Measurements from ENCODE around the gene DECR2. TPM values are rescaled to one million over a fixed set of nuclear protein-coding genes. Genes with fewer than 3 reads are reported as not detected.

Gene DECR2
- total RNA-seq, 2 donors from 2014 or later: 38.9 to 41.2 TPM

DNA sequence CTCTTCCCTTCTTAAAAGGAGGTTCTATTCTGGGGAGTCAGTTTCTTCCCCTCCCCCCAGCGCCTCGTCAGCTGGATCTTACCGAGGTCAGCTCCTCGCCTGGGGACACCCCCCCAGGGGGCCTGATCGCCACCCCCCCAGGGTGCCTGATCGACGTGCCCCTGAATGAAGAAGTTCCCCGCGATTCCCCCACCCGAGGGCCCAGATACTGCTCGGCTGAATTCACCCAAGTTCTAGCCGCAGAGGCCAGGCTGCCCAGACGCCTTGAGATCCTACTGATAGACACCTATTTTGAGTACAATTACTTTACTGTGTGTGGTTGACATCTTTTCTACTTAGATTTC is 25.2 kb downstream of the DECR2 start:
- TF ChIP-seq, protein P1, sequence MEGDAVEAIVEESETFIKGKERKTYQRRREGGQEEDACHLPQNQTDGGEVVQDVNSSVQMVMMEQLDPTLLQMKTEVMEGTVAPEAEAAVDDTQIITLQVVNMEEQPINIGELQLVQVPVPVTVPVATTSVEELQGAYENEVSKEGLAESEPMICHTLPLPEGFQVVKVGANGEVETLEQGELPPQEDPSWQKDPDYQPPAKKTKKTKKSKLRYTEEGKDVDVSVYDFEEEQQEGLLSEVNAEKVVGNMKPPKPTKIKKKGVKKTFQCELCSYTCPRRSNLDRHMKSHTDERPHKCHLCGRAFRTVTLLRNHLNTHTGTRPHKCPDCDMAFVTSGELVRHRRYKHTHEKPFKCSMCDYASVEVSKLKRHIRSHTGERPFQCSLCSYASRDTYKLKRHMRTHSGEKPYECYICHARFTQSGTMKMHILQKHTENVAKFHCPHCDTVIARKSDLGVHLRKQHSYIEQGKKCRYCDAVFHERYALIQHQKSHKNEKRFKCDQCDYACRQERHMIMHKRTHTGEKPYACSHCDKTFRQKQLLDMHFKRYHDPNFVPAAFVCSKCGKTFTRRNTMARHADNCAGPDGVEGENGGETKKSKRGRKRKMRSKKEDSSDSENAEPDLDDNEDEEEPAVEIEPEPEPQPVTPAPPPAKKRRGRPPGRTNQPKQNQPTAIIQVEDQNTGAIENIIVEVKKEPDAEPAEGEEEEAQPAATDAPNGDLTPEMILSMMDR (IDR thresholded peaks at IDR 0.05): no peak
- peak in 1 of 3 donors; percentile 2 for TF ChIP-seq POLR2A (IDR thresholded peaks at IDR 0.05)
- no peak for DNase-seq

DNA sequence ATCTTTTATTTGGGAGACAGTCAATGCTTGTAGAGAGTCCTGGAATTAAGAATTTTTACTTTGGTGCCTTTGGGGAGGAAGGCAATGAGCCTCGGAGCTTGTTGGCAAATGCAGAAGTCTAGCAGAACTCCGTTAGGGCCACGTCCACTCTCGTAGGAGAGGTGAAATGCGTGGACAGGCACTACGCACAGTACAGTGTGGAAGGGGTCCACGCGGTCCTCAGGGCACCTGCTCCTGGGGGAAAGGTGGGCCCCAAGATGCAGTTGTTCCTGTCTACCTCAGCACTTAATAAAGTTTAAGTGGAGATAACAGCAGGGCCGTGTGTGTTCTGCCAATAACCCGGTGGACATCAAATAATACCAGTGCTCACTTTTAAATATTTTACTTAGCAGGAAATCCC is 25.6 kb downstream of the DECR2 start:
- no peaks in the 10 kb centered on the region for H3K9me3 ChIP-seq
- peak overlapping the region in 1 of 2 donors; percentile 41 for H3K4me3 ChIP-seq
- no peaks in the 10 kb centered on the region for H3K36me3 ChIP-seq (replicated peaks in 1 of 2; ENCODE audit: insufficient read depth in 1 of 2, low read depth in 2 of 2)
- TF ChIP-seq POLR2A (IDR thresholded peaks at IDR 0.05): no peak
- TF ChIP-seq, protein P1 (IDR thresholded peaks at IDR 0.05): no peak
- DNase-seq: no peak
- intact Hi-C loops (cut with DNase I): no loop called here
- H3K27ac ChIP-seq: peak overlapping the region in 3 of 4 donors; percentile 80 to 89 (median 88)
- WGBS, 2 donors: 22 to 29% methylated on average over 10 of the region's 10 CpGs
- no peak for ATAC-seq
- peaks cover 61% of the 10 kb centered on the region for H3K4me1 ChIP-seq
- no peaks in the 10 kb centered on the region for H3K27me3 ChIP-seq

More for the DNA sequence above, 25.2 kb downstream of the DECR2 start:
- Histone ChIP-seq H3K27me3 (no peaks in the 10 kb centered on the region), H3K27ac (peak overlapping the region; percentile 80 to 89 (median 88)), H3K9me3 (no peaks in the 10 kb centered on the region), H3K36me3 (replicated peaks in 1 of 2; ENCODE audit: insufficient read depth in 1 of 2, low read depth in 2 of 2) (no peaks in the 10 kb centered on the region), H3K4me3 (peak overlapping the region; percentile 34 to 41), H3K4me1 (peaks cover 61% of the 10 kb centered on the region)
- no peak for ATAC-seq
- WGBS, 2 donors: 0 to 2% methylated on average over 3 to 13 of the region's 13 CpGs
- intact Hi-C loops (cut with DNase I): no loop called here

DNA sequence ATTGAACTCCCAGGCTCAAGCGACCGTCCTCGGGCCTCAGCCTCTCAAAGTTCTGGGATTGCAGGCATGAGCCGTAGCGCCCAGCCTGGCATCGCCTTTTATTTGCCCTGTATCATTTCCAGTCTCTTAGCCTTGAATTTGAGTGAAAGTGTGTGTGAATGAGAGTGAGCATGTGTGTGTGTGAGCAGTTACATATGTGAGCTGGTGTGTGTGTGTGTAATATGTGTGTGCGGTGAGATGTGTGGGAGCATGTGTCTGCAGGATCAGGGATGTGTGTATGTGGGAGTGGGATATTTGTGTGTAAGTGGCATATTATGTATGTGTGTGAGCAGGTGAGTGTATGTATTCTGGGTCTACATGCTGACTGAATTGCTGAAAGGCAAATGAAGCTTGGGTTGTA is 29.2 kb downstream of the DECR2 start:
- Histone ChIP-seq H3K36me3 (replicated peaks in 1 of 2; ENCODE audit: insufficient read depth in 1 of 2, low read depth in 2 of 2) (no peaks in the 10 kb centered on the region), H3K4me3 (no peak overlapping the region), H3K27ac (no peak overlapping the region), H3K9me3 (no peaks in the 10 kb centered on the region), H3K27me3 (no peaks in the 10 kb centered on the region), H3K4me1 (peaks cover 45% of the 10 kb centered on the region)
- no peak for ATAC-seq
- no peak for DNase-seq
- intact Hi-C loops (cut with DNase I): no loop called here
- 54 to 59% methylated on average over 7 of the region's 7 CpGs for WGBS, 2 donors
- no peak for TF ChIP-seq POLR2A (IDR thresholded peaks at IDR 0.05)
- TF ChIP-seq, protein P1 (IDR thresholded peaks at IDR 0.05): no peak

- WGBS, 2 donors: 81 to 90% methylated on average over 6 of the region's 6 CpGs
- intact Hi-C loops (cut with DNase I): no loop called here
- no peaks in the 10 kb centered on the region for H3K9me3 ChIP-seq
- ATAC-seq (no peak), DNase-seq (no peak)
- H3K27me3 ChIP-seq: no peaks in the 10 kb centered on the region
- H3K27ac ChIP-seq: no peak overlapping the region
- no peak overlapping the region for H3K4me3 ChIP-seq
- H3K4me1 ChIP-seq: no peaks in the 10 kb centered on the region
- TF ChIP-seq, protein P1 (IDR thresholded peaks at IDR 0.05): no peak
- TF ChIP-seq POLR2A (IDR thresholded peaks at IDR 0.05): no peak
- H3K36me3 ChIP-seq (replicated peaks in 1 of 2; ENCODE audit: insufficient read depth in 1 of 2, low read depth in 2 of 2): peaks cover 0 to 2% of the 10 kb centered on the region in 2 donors
Observed at GRCh38 chr16:440627-441026, 38.9 kb downstream of the DECR2 start.

DNA sequence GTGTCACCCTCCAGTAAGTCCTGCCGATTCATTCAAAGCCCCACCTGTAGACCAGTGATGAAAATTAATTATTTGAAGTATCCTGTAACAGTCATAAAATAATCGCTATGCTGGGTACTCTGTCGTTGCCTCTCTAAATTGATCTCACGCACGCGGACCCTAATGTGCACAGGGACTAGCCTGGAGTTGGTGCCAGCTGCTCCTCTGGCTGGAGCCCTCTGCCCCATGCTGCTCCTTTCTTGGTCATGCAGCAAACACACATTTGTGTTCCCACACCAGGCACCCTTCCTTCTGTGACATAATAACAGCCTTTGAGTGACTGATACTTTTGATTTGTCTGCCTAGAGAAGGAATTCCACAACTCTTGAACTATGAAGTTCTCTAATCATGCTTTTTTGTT is 39.8 kb downstream of the DECR2 start:
- TF ChIP-seq POLR2A (IDR thresholded peaks at IDR 0.05): no peak
- TF ChIP-seq, protein P1 (IDR thresholded peaks at IDR 0.05): no peak
- H3K9me3 ChIP-seq: no peaks in the 10 kb centered on the region
- no peaks in the 10 kb centered on the region for H3K27me3 ChIP-seq
- intact Hi-C loops (cut with DNase I): no loop called here
- H3K27ac ChIP-seq: no peak overlapping the region
- ATAC-seq: no peak
- peaks cover 0 to 2% of the 10 kb centered on the region in 2 donors for H3K36me3 ChIP-seq (replicated peaks in 1 of 2; ENCODE audit: insufficient read depth in 1 of 2, low read depth in 2 of 2)
- DNase-seq: no peak
- no peaks in the 10 kb centered on the region for H3K4me1 ChIP-seq
- 86 to 90% methylated on average over 6 of the region's 6 CpGs for WGBS, 2 donors
- H3K4me3 ChIP-seq: no peak overlapping the region
